HepG2 (cell line): ENCODE data around the gene WDSUB1. TPM values are rescaled to one million over a fixed set of nuclear protein-coding genes. Genes with fewer than 3 reads are reported as not detected.

ENCODE experiments used
- AHR ChIP-seq: IDR thresholded peaks from 2 replicates; pipeline ENCODE4 v1.6.1; 2018; ENCODE audit warnings: missing genetic modification reagents, missing compliant biosample characterization
- CEBPB ChIP-seq: IDR thresholded peaks from 2 replicates; pipeline ENCODE4 v1.6.1; 2011; ENCODE audit warnings: low read depth, low read length, improper control_type of control experiment, borderline replicate concordance
- CREB1 ChIP-seq, 2 experiments: fragments of 450-650 bp in 1 of 2; IDR thresholded peaks; 2 replicates each; pipeline ENCODE4 v1.6.1; 2016 to 2017; ENCODE audit warnings: control low read depth in 1 of 2, mild to moderate bottlenecking in 1 of 2, missing compliant biosample characterization in 1 of 2, missing genetic modification characterization in 1 of 2
- HHEX ChIP-seq: IDR thresholded peaks from 2 replicates; pipeline ENCODE4 v1.6.1; 2016; ENCODE audit warnings: control low read depth
- HMGA1 ChIP-seq: sonication (generic); formaldehyde crosslinking; conservative IDR thresholded peaks from 2 replicates; pipeline ENCODE4 v1.4.0; 2020; ENCODE audit warnings: missing genetic modification reagents
- HOXD1 ChIP-seq: sonication (generic); formaldehyde crosslinking; IDR thresholded peaks from 2 replicates; pipeline ENCODE4 v1.5.0; 2020; ENCODE audit warnings: missing genetic modification reagents
- NBN ChIP-seq: fragments of 450-650 bp; conservative IDR thresholded peaks from 2 replicates; pipeline ENCODE4 v1.6.1; 2017
- NR3C1 ChIP-seq: sonication (generic); formaldehyde crosslinking; IDR thresholded peaks from 2 replicates; pipeline ENCODE4 v1.4.0; 2020; ENCODE audit warnings: missing genetic modification reagents
- RXRB ChIP-seq: IDR thresholded peaks from 2 replicates; pipeline ENCODE4 v1.6.1; 2016; ENCODE audit warnings: borderline replicate concordance, missing genetic modification reagents, missing compliant biosample characterization
- SOX13 ChIP-seq, 3 experiments: fragments of 450-650 bp in 1 of 3; sonication (generic) in 1 of 3; formaldehyde crosslinking in 1 of 3; IDR thresholded peaks in 2 of 3; conservative IDR thresholded peaks in 1 of 3; 2 replicates each; pipeline versions ENCODE4 v1.5.0 to v1.6.1; 2016 to 2020; ENCODE audit warnings: antibody characterized with exemption in 1 of 3, mild to moderate bottlenecking in 1 of 3, missing compliant biosample characterization in 1 of 3, missing genetic modification reagents in 1 of 3, moderate library complexity in 1 of 3
- SP1 ChIP-seq, 2 experiments: fragments of 450-650 bp in 1 of 2; sonication (generic) in 1 of 2; formaldehyde crosslinking in 1 of 2; IDR thresholded peaks; 2 replicates each; pipeline versions ENCODE4 v1.4.0 to v1.6.1; 2016 to 2020; ENCODE audit warnings: missing genetic modification reagents in 1 of 2
- ZHX2 ChIP-seq, 2 experiments: sonication (generic) in 1 of 2; formaldehyde crosslinking in 1 of 2; IDR thresholded peaks; 2 replicates each; pipeline versions ENCODE4 v1.6.1 to v1.9.0; 2014 to 2022; ENCODE audit warnings: antibody characterized with exemption in 1 of 2, borderline replicate concordance in 1 of 2, inconsistent platforms in 1 of 2, low read depth in 1 of 2, missing genetic modification reagents in 1 of 2
- ZNF264 ChIP-seq: sonication (generic); formaldehyde crosslinking; IDR thresholded peaks from 2 replicates; pipeline ENCODE4 v1.4.0; 2020; ENCODE audit warnings: missing genetic modification reagents
- ZNF501 ChIP-seq: sonication (generic); formaldehyde crosslinking; IDR thresholded peaks from 2 replicates; pipeline ENCODE4 v1.5.1; 2020; ENCODE audit warnings: mild to moderate bottlenecking, moderate library complexity, missing genetic modification reagents
- ZNF510 ChIP-seq: sonication (generic); formaldehyde crosslinking; IDR thresholded peaks from 2 replicates; pipeline ENCODE4 v1.4.0; 2020; ENCODE audit warnings: low read depth, mild to moderate bottlenecking, missing genetic modification reagents
- polyA plus RNA-seq, 8 experiments: library from polyadenylated mRNA; depleted of rRNA in 3 of 8; stranded (reverse) in 7 of 8; unstranded in 1 of 8; fragments of >200 nt; fragmentation: Illumina TruSeq in 4 of 8; extraction: Trizol in 4 of 8; gene quantifications; 2 replicates each; pipeline versions ENCODE4 v1.2.1 to v1.2.3, GENCODE V29; 2011 to 2016; ENCODE audit warnings: low read depth in 4 of 8, missing spikeins in 1 of 8, mixed read lengths in 1 of 8; ENCODE audit not compliant: insufficient read depth in 1 of 8
- total RNA-seq, 5 experiments: library from RNA; depleted of rRNA; stranded (reverse); fragments of >200 nt; fragmentation: Illumina TruSeq; extraction: Trizol; gene quantifications; 2 replicates each; pipeline ENCODE4 v1.2.3, GENCODE V29; 2016; ENCODE audit warnings: low read depth in 1 of 5
- TF ChIP-seq, protein P1 (sequence below): sonication (generic); formaldehyde crosslinking; IDR thresholded peaks from 2 replicates; pipeline ENCODE4 v1.8.1; 2022; ENCODE audit warnings: low read depth, mild to moderate bottlenecking, missing genetic modification reagents
- TF ChIP-seq, protein P2 (sequence below): sonication (generic); formaldehyde crosslinking; IDR thresholded peaks from 2 replicates; pipeline ENCODE4 v1.9.0; 2021; ENCODE audit warnings: missing genetic modification reagents, mild to moderate bottlenecking, borderline replicate concordance

The WDSUB1 gene
- total and polyA plus RNA-seq, 2 of the 13 experiments (the other 11 are each of a cell fraction or from before 2014, with no cell fraction given): 10.1 to 10.7 TPM

DNA sequence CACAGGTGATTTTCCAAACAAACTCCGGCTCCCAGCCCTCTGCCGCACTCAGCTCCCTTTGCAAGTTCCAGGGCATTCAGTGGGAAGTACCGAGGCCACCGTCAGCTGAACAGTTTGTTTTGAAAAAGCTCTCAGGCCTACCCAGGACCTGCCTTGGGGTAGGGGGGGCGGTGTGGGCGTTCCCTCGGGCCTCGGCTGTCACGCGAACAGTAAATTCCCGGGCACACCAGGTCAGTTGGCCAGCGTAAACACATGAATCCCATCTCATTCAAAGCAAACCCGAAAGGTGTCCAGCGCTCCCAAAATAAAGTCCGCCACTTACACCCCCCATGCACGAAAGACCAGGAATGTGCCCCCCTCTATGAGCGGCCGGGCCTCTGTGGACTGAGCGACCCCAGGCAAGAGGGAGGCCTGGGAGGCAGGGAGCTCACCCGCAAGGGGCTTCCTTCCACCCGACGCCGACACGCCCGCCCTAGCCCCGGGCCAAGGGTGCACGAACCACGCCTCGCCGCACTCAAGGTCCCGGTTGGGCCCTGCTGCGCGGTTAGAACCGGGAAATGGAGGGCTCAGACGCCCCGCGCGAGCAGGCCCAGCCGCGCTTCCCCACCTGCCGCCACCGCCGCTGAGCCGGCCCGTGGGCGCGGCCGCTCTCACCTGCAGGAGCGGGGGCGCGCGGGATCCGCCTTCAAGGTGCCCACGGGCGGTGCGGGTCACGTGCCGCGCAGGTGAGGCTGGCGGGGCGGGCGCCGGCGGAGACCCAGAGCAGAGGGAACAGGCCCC is at the start of gene WDSUB1 (continued):
- TF ChIP-seq, protein P1, sequence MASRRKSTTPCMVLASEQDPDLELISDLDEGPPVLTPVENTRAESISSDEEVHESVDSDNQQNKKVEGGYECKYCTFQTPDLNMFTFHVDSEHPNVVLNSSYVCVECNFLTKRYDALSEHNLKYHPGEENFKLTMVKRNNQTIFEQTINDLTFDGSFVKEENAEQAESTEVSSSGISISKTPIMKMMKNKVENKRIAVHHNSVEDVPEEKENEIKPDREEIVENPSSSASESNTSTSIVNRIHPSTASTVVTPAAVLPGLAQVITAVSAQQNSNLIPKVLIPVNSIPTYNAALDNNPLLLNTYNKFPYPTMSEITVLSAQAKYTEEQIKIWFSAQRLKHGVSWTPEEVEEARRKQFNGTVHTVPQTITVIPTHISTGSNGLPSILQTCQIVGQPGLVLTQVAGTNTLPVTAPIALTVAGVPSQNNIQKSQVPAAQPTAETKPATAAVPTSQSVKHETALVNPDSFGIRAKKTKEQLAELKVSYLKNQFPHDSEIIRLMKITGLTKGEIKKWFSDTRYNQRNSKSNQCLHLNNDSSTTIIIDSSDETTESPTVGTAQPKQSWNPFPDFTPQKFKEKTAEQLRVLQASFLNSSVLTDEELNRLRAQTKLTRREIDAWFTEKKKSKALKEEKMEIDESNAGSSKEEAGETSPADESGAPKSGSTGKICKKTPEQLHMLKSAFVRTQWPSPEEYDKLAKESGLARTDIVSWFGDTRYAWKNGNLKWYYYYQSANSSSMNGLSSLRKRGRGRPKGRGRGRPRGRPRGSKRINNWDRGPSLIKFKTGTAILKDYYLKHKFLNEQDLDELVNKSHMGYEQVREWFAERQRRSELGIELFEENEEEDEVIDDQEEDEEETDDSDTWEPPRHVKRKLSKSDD: 0 out of 2 replicates have a peak, but pooled peaks have one; percentile 39
- TF ChIP-seq SOX13 (IDR thresholded peaks at IDR 0.05) (no peak), SOX13 (CRISPR knock-in tag; conservative IDR thresholded peaks at IDR 0.05 in 1 of 2, IDR thresholded peaks at IDR 0.05 in 1 of 2) (0 out of 4 replicates have a peak, but pooled peaks of 1 of the 2 experiments have one; percentile 4), HHEX (CRISPR knock-in tag) (no peak), NR3C1 (no peak), SP1 (IDR thresholded peaks at IDR 0.05) (no peak), SP1 (CRISPR knock-in tag; IDR thresholded peaks at IDR 0.05) (peak; percentile 46), HOXD1 (CRISPR knock-in tag) (0 out of 2 replicates have a peak, but pooled peaks have one; percentile 64), ZNF501 (CRISPR knock-in tag) (peak; percentile 52), CEBPB (no peak), NBN (no peak), ZNF510 (CRISPR knock-in tag) (peak; percentile 75; the same call in 1 of the 2 replicates), RXRB (CRISPR knock-in tag) (no peak; the same call in 1 of the 2 replicates), HMGA1 (no peak), AHR (CRISPR knock-in tag) (0 out of 2 replicates have a peak, but pooled peaks have one; percentile 23), CREB1 (IDR thresholded peaks at IDR 0.05) (no peak), CREB1 (CRISPR knock-in tag; IDR thresholded peaks at IDR 0.05) (no peak), ZHX2 (IDR thresholded peaks at IDR 0.05; ENCODE audit: low read depth) (no peak), ZHX2 (CRISPR knock-in tag; IDR thresholded peaks at IDR 0.05; ENCODE audit: borderline replicate concordance) (0 out of 2 replicates have a peak, but pooled peaks have one; percentile 68), ZNF264 (CRISPR knock-in tag) (no peak; the same call in 1 of the 2 replicates)
- TF ChIP-seq, protein P2, sequence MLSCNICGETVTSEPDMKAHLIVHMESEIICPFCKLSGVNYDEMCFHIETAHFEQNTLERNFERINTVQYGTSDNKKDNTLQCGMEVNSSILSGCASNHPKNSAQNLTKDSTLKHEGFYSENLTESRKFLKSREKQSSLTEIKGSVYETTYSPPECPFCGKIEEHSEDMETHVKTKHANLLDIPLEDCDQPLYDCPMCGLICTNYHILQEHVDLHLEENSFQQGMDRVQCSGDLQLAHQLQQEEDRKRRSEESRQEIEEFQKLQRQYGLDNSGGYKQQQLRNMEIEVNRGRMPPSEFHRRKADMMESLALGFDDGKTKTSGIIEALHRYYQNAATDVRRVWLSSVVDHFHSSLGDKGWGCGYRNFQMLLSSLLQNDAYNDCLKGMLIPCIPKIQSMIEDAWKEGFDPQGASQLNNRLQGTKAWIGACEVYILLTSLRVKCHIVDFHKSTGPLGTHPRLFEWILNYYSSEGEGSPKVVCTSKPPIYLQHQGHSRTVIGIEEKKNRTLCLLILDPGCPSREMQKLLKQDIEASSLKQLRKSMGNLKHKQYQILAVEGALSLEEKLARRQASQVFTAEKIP (CRISPR knock-in tag): no peak
